A172 (cell line): ENCODE measurements around the gene SOX5. TPM values are rescaled to one million over a fixed set of nuclear protein-coding genes. Genes with fewer than 3 reads are reported as not detected.
"Not testable (repeated sequence)": the region's sequence is repeated elsewhere in the genome, so short reads cannot be mapped to it uniquely, and the experiment has no call there.

Source experiments
- DNase-seq: peaks from one replicate; pipeline ENCODE4 v3.0.0-alpha.2; 2015; ENCODE audit warnings: low spot score
- total RNA-seq: library from RNA; depleted of rRNA; stranded (reverse); fragments of >200 nt; shearing (Covaris generic); gene quantifications from 2 replicates; pipeline ENCODE4 v1.2.3, GENCODE V29; 2014

SOX5 gene
- total RNA-seq, 1 experiment from 2014 or later = not detected

GRCh38 chr12:23834076-23834475 is 115.4 kb downstream of the SOX5 start:
- DNase-seq = no peak

DNA sequence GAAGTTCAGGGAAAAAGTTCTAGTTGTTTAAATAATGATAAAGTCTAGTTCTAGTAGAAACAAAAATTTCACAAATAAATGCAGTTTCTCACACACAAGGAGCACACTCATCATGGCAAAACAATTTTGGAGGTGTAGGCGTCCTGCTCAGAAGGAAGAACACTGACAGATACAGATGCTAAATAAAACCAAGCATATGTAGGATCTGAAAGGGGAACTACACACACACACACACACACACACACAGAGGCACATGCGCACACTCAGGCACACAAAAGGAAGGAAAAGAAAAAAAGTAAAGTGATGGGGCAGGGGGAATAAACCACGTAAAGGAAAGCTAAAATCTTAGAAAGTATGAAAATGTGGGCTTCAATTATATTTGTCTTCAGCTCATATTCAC is 117.7 kb downstream of the SOX5 start:
- no peak for DNase-seq

DNA sequence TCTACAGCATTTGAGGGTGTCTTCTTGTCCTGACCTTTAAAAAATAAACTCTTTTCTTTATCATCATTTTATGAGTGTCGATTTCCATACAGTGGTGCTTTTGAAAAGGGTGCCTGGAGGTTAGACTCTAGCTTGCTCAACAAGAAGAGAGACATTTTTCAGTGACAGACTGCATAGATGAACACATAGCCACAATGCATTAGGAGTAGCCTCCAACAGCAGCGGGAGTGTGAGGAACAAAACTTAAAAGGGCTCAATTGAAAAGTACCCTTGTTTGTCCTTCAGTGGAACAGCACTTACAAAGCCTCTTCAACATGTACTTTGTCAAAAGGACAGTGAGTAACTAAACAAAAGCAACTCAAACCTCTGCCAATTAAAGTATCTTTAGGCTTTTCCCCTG is 119.3 kb downstream of the SOX5 start:
- no peak for DNase-seq

DNA sequence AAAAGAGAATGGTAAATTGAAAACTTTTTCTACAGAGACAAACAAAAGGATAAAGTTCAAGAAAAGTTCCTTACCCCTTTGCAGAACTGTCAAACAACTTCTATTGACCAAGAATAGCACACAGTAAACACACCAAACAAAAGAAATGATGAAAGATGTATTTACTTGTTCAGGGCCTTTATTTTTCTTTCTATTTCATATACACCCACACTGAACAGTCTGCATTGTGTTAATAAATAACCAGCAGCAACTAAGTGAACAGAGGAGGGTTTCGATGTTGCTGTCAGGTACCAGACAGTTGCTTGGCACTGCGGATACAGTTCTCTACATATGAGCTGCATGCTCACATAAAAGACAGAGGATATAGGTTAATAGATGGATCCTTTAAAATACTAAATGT is 122.1 kb downstream of the SOX5 start:
- DNase-seq = no peak

GRCh38 chr12:23825124-23825523 is 124.3 kb downstream of the SOX5 start:
- DNase-seq = not testable (repeated sequence)

DNA sequence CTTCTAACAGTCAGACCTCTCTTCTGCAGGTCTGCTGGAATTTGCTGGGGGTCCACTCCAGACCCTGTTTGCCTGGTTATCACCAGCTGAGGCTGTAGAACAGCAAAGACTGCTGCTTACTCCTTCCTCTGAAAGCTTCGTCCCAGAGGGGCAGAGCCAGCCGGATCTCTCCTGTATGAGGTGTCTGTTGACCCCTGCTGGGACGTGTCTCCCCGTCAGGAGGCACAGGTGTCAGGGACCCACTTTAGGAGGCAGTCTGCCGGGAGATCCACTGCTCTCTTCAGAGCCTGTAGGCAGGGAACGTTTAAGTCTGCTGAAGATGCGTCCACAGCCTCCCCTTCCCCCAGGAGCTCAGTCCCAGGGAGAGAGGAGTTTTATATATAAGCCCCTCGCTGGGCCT is 125.1 kb downstream of the SOX5 start:
- DNase-seq = no peak

GRCh38 chr12:23822883-23823282 is 126.6 kb downstream of the SOX5 start:
- not testable (repeated sequence) for DNase-seq

DNA sequence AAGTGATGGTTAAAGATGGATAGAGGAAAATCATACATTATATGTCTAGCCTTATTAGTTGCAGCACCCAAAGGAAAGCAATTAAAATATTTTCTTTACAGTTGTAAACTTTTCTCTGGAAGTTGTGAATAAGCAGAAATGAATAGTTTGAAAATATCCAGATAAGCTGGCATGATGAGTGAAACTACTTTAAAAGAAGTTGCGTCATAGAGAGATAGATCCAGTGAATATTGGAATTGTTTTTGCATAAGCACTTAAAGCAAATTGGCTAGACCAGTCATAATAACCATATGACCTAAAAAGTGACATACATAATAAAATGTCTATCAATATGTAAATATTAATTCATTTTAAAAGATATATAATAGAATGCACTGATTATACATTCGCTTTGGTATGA is 132.1 kb downstream of the SOX5 start:
- DNase-seq = no peak

- DNase-seq = no peak
Measured at GRCh38 chr12:23816394-23816851, 133.0 kb downstream of the SOX5 start.

- no peak for DNase-seq
Measured at GRCh38 chr12:23815810-23816209, 133.7 kb downstream of the SOX5 start.

DNA sequence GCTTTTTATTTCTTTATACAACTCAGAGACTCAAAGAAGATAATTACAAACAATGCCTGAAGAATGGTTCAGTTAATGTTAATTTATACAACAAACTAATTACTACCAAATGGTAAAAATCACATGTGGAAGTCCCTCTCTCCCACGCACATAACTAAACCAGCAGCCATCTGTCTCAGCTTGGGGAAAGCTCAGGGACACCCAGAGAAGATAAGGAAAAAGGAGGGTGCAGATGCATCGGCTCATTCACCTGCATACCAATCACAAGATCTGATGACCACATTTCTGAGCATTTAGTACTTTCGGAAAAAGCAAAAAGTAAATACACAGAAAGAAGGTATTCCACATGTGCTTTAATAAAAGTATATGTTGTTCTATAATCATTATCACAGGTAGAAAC is 136.3 kb downstream of the SOX5 start:
- DNase-seq = no peak

- DNase-seq = no peak
Measured at GRCh38 chr12:23810329-23810902, 139.1 kb downstream of the SOX5 start.

GRCh38 chr12:23803540-23803939 is 145.9 kb downstream of the SOX5 start:
- DNase-seq = no peak

GRCh38 chr12:23795494-23795893 is 154.0 kb downstream of the SOX5 start:
- DNase-seq = no peak

GRCh38 chr12:23781118-23781517 is 168.4 kb downstream of the SOX5 start:
- DNase-seq = no peak

DNA sequence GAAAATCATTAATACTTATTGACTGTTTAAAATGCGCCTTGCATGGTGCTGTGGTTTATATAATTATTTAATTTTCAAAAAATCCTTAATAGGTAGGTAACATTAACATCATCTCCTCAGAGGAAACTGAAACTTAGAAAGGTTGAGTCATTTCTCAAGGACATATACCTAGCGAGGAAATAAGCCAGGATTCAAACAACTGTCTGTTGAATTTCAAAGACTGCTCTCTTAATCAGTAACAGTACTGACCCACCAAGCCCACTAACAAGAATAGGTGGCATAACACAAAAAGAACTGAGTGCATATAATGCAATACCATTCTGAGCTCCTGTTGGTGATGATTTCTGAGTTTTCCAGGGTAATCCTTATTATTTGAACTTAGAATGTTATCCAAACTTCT is 174.3 kb downstream of the SOX5 start:
- DNase-seq = no peak

DNA sequence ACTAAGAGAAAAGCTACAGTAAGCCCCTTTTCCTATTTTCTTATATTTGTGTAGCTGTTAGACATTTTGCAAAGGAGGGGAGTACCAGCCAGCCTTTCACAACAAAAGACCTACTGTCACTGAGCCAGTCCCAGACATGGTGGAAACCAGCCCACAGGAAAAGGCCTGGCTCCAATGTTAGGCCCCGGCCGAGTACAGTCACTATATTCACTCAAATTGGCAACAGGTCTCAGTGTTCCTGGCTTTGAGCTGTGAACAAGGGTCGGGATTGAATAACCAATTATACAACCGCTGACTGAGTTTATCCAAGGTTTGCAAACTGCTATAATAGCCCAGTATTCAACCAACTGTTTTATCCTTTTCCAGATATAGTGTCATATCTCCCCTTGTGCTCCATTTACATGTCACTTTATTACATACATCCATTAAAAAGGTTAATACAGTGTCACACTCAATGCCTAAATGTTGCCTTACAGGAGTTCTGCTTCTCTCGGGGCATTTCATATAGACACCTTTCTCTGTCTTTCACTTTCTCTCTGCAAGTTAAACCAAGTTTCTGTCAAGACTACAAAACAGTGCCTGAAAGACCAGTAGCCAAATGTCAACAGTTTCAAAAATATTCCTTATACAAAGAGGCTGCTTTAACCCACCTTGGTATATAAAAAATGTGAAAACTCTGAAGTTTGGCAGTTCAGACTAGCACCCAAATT is 178.1 kb downstream of the SOX5 start:
- DNase-seq = no peak

GRCh38 chr12:23770202-23770938 is 179.1 kb downstream of the SOX5 start:
- DNase-seq = no peak

DNA sequence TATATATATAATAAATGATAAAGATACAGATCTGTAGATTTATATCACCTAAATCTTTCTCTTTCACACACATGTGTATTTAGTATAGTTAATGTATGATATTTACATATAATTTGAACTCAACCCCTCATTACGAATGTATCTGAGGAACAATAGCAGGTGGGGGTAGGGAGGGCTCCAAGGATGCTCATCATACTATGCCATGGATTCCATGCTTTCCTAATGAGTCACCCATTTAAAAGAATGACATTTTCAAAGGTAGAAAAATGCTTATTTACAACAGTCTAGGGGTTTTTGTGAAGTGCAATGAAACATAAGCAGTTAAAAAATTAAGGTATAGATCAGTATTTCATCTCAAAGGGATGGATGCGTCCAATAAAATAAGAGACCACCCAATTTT is 181.6 kb downstream of the SOX5 start:
- DNase-seq = no peak

DNA sequence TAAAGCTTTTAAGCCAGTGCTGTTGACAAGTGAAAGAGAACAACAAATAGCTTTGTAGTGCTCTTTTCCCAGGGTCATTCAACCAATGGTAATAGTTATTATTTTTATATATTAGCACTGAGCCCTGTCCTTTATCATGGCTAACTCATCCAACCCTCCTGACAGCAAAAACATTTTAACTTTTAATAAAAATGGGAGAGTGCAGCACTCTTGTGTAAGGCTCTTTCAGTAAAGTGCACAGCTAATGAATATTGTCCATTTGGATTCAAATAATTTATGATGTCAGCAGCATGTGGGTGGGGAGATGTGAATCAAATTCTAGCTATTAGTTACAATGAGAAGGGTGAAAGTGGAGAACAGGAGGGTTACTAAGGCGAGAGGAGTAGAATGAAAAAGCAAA is 185.7 kb downstream of the SOX5 start:
- DNase-seq = no peak

DNA sequence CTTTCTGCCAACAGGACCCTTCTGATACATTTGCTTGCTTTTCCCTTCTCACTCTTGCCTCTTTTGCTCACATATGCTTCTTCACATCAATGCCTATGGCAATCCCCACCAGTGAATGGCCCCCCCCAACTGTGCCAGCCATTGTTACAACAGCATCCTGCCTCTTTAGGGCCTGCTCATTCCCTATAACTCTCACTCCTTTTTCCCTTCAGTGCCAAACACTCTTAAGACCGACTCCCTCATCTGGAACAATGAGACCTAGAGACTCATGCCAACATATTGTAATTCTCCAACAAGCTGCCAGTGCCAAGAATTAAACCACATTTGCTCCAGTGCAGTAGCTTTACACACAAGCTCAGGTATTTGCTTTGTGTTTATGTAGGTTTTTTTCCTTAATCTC is 189.0 kb downstream of the SOX5 start:
- no peak for DNase-seq

DNA sequence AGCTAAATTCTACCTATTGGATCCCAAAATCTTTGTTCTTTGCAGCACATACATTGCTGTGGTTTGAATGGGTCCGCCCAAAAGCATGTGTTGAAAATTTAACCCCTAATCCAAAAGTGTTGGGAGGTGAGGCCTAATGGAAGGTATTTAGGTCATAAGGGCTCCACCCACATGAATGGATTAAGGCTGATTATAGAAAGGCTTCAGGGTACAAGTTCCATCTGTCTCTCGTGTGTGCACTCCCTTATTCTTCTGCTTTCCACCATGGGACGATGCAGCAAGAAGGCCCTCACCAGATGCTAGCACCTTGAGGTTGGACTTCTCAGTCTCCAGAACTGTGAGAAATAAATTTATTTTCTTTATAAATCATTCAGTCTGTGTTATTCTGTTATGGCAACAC is 190.9 kb downstream of the SOX5 start:
- no peak for DNase-seq

DNA sequence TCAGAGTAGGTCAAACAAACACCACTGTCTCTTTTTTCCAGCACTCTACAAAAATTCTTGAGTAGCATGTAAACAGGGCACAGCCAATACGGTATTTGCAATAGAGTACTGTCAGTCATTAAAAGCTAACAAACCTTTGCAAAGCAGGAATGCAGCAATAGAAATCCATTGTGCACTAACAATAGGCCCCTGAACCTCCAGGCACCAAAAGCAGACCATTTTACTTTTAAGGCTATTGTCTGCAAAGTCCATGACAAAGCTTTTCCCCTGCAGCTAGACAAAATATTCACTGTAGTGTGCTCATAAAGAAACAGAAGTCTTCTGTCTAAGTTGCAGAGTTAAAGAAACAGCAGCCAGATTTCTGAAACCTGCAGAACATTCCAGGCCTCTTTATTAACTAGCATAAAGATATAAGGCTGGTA is 191.9 kb downstream of the SOX5 start:
- no peak for DNase-seq
